ENCODE measurements around the gene ADAMTS3. TPM values are rescaled to one million over a fixed set of nuclear protein-coding genes. Genes with fewer than 3 reads are reported as not detected.

Gene ADAMTS3
- total RNA-seq, 2 donors from 2014 or later: 5.8 to 13.0 TPM

GRCh38 chr4:72366601-72367000 is 202.4 kb downstream of the ADAMTS3 start:
- Mint-ChIP-seq H3K4me3 (no peak overlapping the region), H3K36me3 (ENCODE audit: low read depth) (no peaks in the 10 kb centered on the region), H3K27me3 (ENCODE audit: insufficient read depth) (no peaks in the 10 kb centered on the region), H3K4me1 (no peaks in the 10 kb centered on the region), H3K27ac (no peak overlapping the region), H3K9me3 (no peaks in the 10 kb centered on the region)
- H3K9ac ChIP-seq (ENCODE audit: extremely low read depth, low read length, poor library complexity, severe bottlenecking): no peak overlapping the region
- no peaks in the 10 kb centered on the region for H3K27me3 ChIP-seq (ENCODE audit: control insufficient read depth, insufficient read depth, low read length, poor library complexity, severe bottlenecking)
- H3K4me3 ChIP-seq (ENCODE audit: low read length): no peak overlapping the region
- no peak for DNase-seq
- no peaks in the 10 kb centered on the region for H3K9me3 ChIP-seq (ENCODE audit: control insufficient read depth, low read length)
- no peak overlapping the region for H3K27ac ChIP-seq (ENCODE audit: low read depth, low read length)
- no peaks in the 10 kb centered on the region for H3K36me3 ChIP-seq (ENCODE audit: control insufficient read depth, insufficient read depth, low read length)
- TF ChIP-seq CTCF (conservative IDR thresholded peaks at IDR 0.05): no peak
- no peaks in the 10 kb centered on the region for H3K4me1 ChIP-seq (ENCODE audit: control insufficient read depth, insufficient read depth, low read length)

DNA sequence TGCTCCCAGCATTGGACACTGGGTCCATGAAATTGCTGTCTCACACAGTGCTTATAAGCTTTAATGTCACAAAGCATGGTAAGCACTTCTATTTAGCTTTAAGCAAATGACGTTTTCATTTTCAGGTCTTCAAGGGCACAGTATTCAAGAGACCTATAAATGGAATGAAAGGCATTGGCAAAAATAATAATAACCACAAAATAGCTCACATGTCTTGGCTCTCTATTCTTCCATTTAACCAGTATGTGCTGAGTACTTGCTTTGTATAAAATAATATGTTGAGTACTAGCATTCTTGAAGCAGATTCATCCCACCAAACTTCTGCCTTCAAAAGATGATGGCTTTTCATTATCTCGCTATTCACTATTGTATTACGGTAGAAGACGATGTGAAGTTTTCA is 203.0 kb downstream of the ADAMTS3 start:
- H3K27ac Mint-ChIP-seq: no peak overlapping the region
- H3K27me3 ChIP-seq (ENCODE audit: control insufficient read depth, insufficient read depth, low read length, poor library complexity, severe bottlenecking): no peaks in the 10 kb centered on the region
- no peak for TF ChIP-seq CTCF (conservative IDR thresholded peaks at IDR 0.05)

DNA sequence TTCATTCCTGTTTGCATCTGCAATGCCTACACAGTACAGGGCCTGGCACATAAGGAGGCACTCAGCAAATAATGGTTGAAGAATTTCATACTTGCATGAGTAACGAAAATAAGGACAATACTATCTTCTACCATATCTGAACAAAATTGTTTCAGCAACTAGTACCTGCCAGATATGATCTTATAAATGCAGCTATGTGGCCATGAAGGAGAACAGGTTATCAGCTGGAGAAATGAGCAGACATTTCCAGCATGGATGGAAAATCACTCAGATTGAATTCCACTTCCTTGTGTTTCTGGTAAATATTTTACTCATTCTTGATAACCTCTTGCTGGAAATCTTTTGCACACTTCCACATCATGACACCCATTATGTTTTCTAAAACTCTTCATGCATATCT is 204.0 kb downstream of the ADAMTS3 start:
- H3K4me3 Mint-ChIP-seq: no peak overlapping the region
- no peaks in the 10 kb centered on the region for H3K36me3 Mint-ChIP-seq (ENCODE audit: low read depth)
- no peak for DNase-seq
- Histone ChIP-seq H3K27ac (ENCODE audit: low read depth, low read length) (no peak overlapping the region), H3K36me3 (ENCODE audit: control insufficient read depth, insufficient read depth, low read length) (no peaks in the 10 kb centered on the region), H3K4me3 (ENCODE audit: low read length) (no peak overlapping the region), H3K9ac (ENCODE audit: extremely low read depth, low read length, poor library complexity, severe bottlenecking) (no peak overlapping the region), H3K4me1 (ENCODE audit: control insufficient read depth, insufficient read depth, low read length) (no peaks in the 10 kb centered on the region), H3K9me3 (ENCODE audit: control insufficient read depth, low read length) (no peaks in the 10 kb centered on the region), H3K27me3 (ENCODE audit: control insufficient read depth, insufficient read depth, low read length, poor library complexity, severe bottlenecking) (no peaks in the 10 kb centered on the region)
- no peak for TF ChIP-seq CTCF (conservative IDR thresholded peaks at IDR 0.05)
- H3K27me3 Mint-ChIP-seq (ENCODE audit: insufficient read depth): no peaks in the 10 kb centered on the region
- H3K9me3 Mint-ChIP-seq: no peaks in the 10 kb centered on the region
- no peaks in the 10 kb centered on the region for H3K4me1 Mint-ChIP-seq
- no CpG with 5 or more reads among the region's 1 CpG for WGBS, 2 experiments (ENCODE audit: insufficient coverage in 1 of 2, insufficient read length in 1 of 2)
- H3K27ac Mint-ChIP-seq: no peak overlapping the region

More for the DNA sequence above, 203.0 kb downstream of the ADAMTS3 start:
- whole genome bisulfite sequencing, 2 experiments (ENCODE audit: insufficient coverage in 1 of 2, insufficient read length in 1 of 2): 88 to 100% methylated on average over 3 to 4 of the region's 4 CpGs
- H3K9ac ChIP-seq (ENCODE audit: extremely low read depth, low read length, poor library complexity, severe bottlenecking): no peak overlapping the region
- DNase-seq: no peak
- Mint-ChIP-seq H3K36me3 (ENCODE audit: low read depth) (no peaks in the 10 kb centered on the region), H3K4me3 (no peak overlapping the region), H3K4me1 (no peaks in the 10 kb centered on the region), H3K9me3 (no peaks in the 10 kb centered on the region), H3K27me3 (ENCODE audit: insufficient read depth) (no peaks in the 10 kb centered on the region)
- no peak overlapping the region for H3K27ac ChIP-seq (ENCODE audit: low read depth, low read length)
- no peak overlapping the region for H3K4me3 ChIP-seq (ENCODE audit: low read length)
- H3K36me3 ChIP-seq (ENCODE audit: control insufficient read depth, insufficient read depth, low read length): no peaks in the 10 kb centered on the region
- no peaks in the 10 kb centered on the region for H3K9me3 ChIP-seq (ENCODE audit: control insufficient read depth, low read length)
- H3K4me1 ChIP-seq (ENCODE audit: control insufficient read depth, insufficient read depth, low read length): no peaks in the 10 kb centered on the region
